ENCODE measurements around the gene ANKHD1.

GRCh38 chr5:140365941-140366340, 35.7 kb upstream of the ANKHD1 start:
- TF ChIP-seq CTCF (IDR thresholded peaks at IDR 0.05) (no peak), IRF1 (CRISPR knock-in tag; IDR thresholded peaks at IDR 0.05) (no peak), TEAD1 (CRISPR knock-in tag; IDR thresholded peaks at IDR 0.05) (no peak), NR3C1 (CRISPR knock-in tag; conservative IDR thresholded peaks at IDR 0.05; ENCODE audit: low read depth) (no peak), PREB (CRISPR knock-in tag; IDR thresholded peaks at IDR 0.05; ENCODE audit: borderline replicate concordance) (no peak), FOXK1 (CRISPR knock-in tag; IDR thresholded peaks at IDR 0.05) (no peak), USF2 (CRISPR knock-in tag; IDR thresholded peaks at IDR 0.05) (no peak), E2F1 (CRISPR knock-in tag; IDR thresholded peaks at IDR 0.05) (no peak), USF1 (CRISPR knock-in tag; IDR thresholded peaks at IDR 0.05) (no peak), ZNF671 (CRISPR knock-in tag; IDR thresholded peaks at IDR 0.05) (no peak), ZBTB43 (CRISPR knock-in tag; IDR thresholded peaks at IDR 0.05) (no peak), NR2C2 (CRISPR knock-in tag; IDR thresholded peaks at IDR 0.05) (no peak), ZNF512 (CRISPR knock-in tag; IDR thresholded peaks at IDR 0.05; ENCODE audit: borderline replicate concordance) (no peak)
